GM12872 (cell line): Measurements from ENCODE around the gene GNB1L.

Source experiments
- TF ChIP-seq, protein P1 (sequence below): IDR thresholded peaks from 3 replicates; pipeline ENCODE4 v1.5.1; 2011; ENCODE audit warnings: low read depth, mild to moderate bottlenecking, low read length, moderate library complexity; ENCODE audit not compliant: insufficient read depth

The GNB1L gene

GRCh38 chr22:19841641-19842392 lies 12.9 kb downstream of the GNB1L start:
- TF ChIP-seq, protein P1, sequence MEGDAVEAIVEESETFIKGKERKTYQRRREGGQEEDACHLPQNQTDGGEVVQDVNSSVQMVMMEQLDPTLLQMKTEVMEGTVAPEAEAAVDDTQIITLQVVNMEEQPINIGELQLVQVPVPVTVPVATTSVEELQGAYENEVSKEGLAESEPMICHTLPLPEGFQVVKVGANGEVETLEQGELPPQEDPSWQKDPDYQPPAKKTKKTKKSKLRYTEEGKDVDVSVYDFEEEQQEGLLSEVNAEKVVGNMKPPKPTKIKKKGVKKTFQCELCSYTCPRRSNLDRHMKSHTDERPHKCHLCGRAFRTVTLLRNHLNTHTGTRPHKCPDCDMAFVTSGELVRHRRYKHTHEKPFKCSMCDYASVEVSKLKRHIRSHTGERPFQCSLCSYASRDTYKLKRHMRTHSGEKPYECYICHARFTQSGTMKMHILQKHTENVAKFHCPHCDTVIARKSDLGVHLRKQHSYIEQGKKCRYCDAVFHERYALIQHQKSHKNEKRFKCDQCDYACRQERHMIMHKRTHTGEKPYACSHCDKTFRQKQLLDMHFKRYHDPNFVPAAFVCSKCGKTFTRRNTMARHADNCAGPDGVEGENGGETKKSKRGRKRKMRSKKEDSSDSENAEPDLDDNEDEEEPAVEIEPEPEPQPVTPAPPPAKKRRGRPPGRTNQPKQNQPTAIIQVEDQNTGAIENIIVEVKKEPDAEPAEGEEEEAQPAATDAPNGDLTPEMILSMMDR, result no peak

DNA sequence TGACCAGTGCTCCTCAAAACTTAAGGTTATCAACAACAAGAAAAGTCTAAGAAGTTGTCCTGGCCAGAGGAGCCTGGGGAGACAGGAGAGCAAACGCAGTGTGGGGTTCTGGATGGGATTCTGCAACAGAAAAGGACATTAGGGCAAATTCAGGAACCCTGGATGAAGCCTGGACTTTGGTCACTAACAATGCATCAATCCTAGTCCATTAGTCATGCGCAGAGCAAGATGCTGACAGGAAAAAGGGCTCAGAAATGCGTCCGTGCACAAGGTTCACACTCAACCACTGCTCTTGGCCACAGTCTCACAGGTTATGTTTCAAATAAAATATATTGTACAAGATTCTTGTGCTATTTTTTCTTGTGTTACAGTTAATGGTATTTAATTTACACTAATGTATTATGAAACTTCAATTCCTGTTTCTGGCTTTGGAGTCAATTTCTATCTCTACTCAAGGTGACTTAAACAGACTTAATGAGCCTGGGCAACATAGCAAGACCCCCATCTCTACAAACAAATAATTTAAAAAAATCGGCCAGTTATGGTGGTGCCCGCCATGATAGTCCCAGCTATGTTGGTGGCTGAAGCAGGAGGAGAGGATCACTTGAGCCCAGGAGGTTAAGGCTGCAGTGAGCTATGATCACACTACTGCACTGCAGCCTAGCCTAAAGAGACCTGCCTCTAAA lies 13.6 kb downstream of the GNB1L start:
- TF ChIP-seq, protein P1, result no peak

DNA sequence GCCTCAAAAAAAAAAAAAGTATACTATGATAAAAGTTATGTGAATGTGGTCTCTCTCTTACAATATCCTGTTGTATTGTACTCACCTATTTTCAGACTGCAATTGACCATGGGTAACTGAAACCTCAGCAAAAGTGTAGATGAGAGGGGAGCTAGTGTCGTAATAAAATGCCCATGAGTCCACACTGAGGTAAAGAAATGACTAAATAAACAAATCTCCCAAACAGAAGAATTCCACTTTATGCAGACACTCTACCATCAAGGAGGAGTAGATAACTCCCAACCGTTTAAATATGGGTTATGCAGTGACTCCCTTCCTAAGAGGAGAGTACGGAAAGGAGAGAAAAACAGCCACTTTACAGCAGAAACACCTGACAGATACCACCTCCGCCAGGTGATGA lies 14.6 kb downstream of the GNB1L start:
- TF ChIP-seq, protein P1, result no peak

GRCh38 chr22:19837915-19838314 lies 16.8 kb downstream of the GNB1L start:
- TF ChIP-seq, protein P1, result no peak

- TF ChIP-seq, protein P1, result no peak
Observed at GRCh38 chr22:19836512-19836911, 18.2 kb downstream of the GNB1L start.

GRCh38 chr22:19834599-19834998 lies 20.1 kb downstream of the GNB1L start:
- TF ChIP-seq, protein P1, result no peak

GRCh38 chr22:19832476-19833108 lies 22.1 kb downstream of the GNB1L start:
- TF ChIP-seq, protein P1, result no peak
